Ishikawa (cell line): ENCODE measurements around the gene RASGRP2.
A peak's percentile ranks its signal among the peaks of the same experiment; 100 is the strongest.

Experiments
- CEBPB ChIP-seq: IDR thresholded peaks from 2 replicates; pipeline ENCODE4 v1.6.1; 2012
- CREB1 ChIP-seq: IDR thresholded peaks from 2 replicates; pipeline ENCODE4 v1.6.1; 2012; ENCODE audit warnings: low read depth
- EGR1 ChIP-seq: IDR thresholded peaks from 2 replicates; pipeline ENCODE4 v1.6.1; 2012
- EP300 ChIP-seq: IDR thresholded peaks from 2 replicates; pipeline ENCODE4 v1.6.1; 2012; ENCODE audit warnings: borderline replicate concordance
- FOXM1 ChIP-seq: IDR thresholded peaks from 2 replicates; pipeline ENCODE4 v1.6.1; 2012; ENCODE audit warnings: low read depth, borderline replicate concordance
- NFIC ChIP-seq: IDR thresholded peaks from 2 replicates; pipeline ENCODE4 v1.6.1; 2012
- RAD21 ChIP-seq: IDR thresholded peaks from 2 replicates; pipeline ENCODE4 v1.6.1; 2012; ENCODE audit warnings: low read depth
- TAF1 ChIP-seq: IDR thresholded peaks from 2 replicates; pipeline ENCODE4 v1.6.1; 2012; ENCODE audit warnings: low read depth, mild to moderate bottlenecking
- TCF12 ChIP-seq: IDR thresholded peaks from 2 replicates; pipeline ENCODE4 v1.6.1; 2012; ENCODE audit warnings: low read depth
- TEAD4 ChIP-seq: IDR thresholded peaks from 2 replicates; pipeline ENCODE4 v1.6.1; 2012
- YY1 ChIP-seq: IDR thresholded peaks from 2 replicates; pipeline ENCODE4 v1.6.1; 2012; ENCODE audit warnings: low read depth
- ZBTB7A ChIP-seq: IDR thresholded peaks from 2 replicates; pipeline ENCODE4 v1.6.1; 2012; ENCODE audit warnings: low read depth
- TF ChIP-seq, protein P1 (sequence below): IDR thresholded peaks from 2 replicates; pipeline ENCODE4 v1.6.1; 2012
- TF ChIP-seq, protein P2 (sequence below): IDR thresholded peaks from 2 replicates; pipeline ENCODE4 v1.6.1; 2012; ENCODE audit warnings: low read depth, mild to moderate bottlenecking
- TF ChIP-seq, protein P3 (sequence below): IDR thresholded peaks from 2 replicates; pipeline ENCODE4 v1.6.1; 2012

The RASGRP2 gene

DNA sequence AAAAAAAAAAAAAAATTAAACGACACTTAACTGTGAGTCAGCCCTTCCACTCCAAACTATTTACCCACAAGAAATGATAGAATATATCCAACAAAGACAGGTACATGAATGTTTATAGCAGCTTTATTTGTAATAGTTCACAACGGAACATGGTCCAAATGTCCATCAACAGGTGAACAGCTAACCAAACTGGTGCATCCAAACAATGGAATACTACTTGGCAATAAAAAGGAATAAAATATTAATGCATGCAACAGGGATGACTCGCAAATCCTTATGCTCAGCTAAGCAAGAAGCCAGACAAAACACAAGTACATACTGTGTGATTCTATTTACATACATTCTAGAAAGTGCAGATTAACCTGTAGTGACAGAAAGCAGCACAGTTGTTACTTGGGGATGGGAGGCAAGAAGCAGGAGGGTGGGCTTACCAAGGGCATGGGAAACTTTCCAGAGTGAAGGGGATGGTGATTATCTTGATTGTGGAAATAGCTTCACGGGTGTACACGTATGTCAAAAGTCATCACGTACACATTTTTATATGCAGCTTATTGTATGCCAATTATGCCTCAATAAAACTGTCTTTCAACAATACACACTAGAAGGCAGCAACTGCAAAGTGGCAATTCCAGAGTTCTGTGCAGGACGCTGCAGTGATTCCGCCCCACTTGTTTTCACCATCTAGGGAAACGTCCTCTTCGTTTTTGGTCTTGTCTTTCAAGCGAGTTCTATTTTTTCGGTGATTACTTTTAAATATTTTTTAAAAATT, 41.1 kb upstream of the RASGRP2 start:
- no peak for TF ChIP-seq ZBTB7A
- TF ChIP-seq, protein P1, sequence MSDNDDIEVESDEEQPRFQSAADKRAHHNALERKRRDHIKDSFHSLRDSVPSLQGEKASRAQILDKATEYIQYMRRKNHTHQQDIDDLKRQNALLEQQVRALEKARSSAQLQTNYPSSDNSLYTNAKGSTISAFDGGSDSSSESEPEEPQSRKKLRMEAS: no peak
- no peak for TF ChIP-seq TAF1
- no peak for TF ChIP-seq EP300
- TF ChIP-seq, protein P2, sequence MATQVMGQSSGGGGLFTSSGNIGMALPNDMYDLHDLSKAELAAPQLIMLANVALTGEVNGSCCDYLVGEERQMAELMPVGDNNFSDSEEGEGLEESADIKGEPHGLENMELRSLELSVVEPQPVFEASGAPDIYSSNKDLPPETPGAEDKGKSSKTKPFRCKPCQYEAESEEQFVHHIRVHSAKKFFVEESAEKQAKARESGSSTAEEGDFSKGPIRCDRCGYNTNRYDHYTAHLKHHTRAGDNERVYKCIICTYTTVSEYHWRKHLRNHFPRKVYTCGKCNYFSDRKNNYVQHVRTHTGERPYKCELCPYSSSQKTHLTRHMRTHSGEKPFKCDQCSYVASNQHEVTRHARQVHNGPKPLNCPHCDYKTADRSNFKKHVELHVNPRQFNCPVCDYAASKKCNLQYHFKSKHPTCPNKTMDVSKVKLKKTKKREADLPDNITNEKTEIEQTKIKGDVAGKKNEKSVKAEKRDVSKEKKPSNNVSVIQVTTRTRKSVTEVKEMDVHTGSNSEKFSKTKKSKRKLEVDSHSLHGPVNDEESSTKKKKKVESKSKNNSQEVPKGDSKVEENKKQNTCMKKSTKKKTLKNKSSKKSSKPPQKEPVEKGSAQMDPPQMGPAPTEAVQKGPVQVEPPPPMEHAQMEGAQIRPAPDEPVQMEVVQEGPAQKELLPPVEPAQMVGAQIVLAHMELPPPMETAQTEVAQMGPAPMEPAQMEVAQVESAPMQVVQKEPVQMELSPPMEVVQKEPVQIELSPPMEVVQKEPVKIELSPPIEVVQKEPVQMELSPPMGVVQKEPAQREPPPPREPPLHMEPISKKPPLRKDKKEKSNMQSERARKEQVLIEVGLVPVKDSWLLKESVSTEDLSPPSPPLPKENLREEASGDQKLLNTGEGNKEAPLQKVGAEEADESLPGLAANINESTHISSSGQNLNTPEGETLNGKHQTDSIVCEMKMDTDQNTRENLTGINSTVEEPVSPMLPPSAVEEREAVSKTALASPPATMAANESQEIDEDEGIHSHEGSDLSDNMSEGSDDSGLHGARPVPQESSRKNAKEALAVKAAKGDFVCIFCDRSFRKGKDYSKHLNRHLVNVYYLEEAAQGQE: no peak
- TF ChIP-seq CREB1: no peak

- TF ChIP-seq, protein P3, sequence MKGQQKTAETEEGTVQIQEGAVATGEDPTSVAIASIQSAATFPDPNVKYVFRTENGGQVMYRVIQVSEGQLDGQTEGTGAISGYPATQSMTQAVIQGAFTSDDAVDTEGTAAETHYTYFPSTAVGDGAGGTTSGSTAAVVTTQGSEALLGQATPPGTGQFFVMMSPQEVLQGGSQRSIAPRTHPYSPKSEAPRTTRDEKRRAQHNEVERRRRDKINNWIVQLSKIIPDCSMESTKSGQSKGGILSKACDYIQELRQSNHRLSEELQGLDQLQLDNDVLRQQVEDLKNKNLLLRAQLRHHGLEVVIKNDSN: no peak
- TF ChIP-seq EGR1 (peak; percentile 27; the same call in 1 of the 2 replicates), TEAD4 (peak; percentile 3; the same call in 1 of the 2 replicates), FOXM1 (peak; percentile 23; the same call in 1 of the 2 replicates), RAD21 (no peak), TAF1 (peak; percentile 70; the same call in 1 of the 2 replicates), YY1 (peak; percentile 83), CREB1 (peak; percentile 54)
- TF ChIP-seq, protein P1: peak; percentile 63
- TF ChIP-seq, protein P2: no peak
These were observed 34.7 kb upstream of the RASGRP2 start, which contains the start of gene SF1 for GRCh38 chr11:64778473-64779298. TSS of gene SF1 (minus strand) at chr11:64778542. CDS start at chr11:64778392, 150 bp downstream.

- TF ChIP-seq, protein P1: no peak
- TF ChIP-seq CEBPB (no peak), ZBTB7A (no peak), EP300 (no peak), TCF12 (no peak; the same call in 1 of the 2 replicates), CREB1 (no peak), RAD21 (no peak), NFIC (no peak), YY1 (no peak), TAF1 (no peak), EGR1 (no peak), FOXM1 (no peak), TEAD4 (no peak)
- TF ChIP-seq, protein P3: no peak
- TF ChIP-seq, protein P2: no peak
These were observed 34.2 kb upstream of the RASGRP2 start for GRCh38 chr11:64778223-64778472.
